Skeletal muscle tissue (tissue), 4 donors: ENCODE measurements around the gene HMGCLL1. TPM values are rescaled to one million over a fixed set of nuclear protein-coding genes. Genes with fewer than 3 reads are reported as not detected.

Experiments
- H3K27ac ChIP-seq: one replicate; pipeline ENCODE4 v1.7.0; 2013; ENCODE audit warnings: mild to moderate bottlenecking, low read depth, low read length, inconsistent platforms
- H3K27me3 ChIP-seq, 3 donors: one replicate each; pipeline ENCODE4 v1.7.0; 2013; ENCODE audit warnings: low read length in 3 of 3; ENCODE audit not compliant: control insufficient read depth in 3 of 3, insufficient read depth in 3 of 3
- H3K36me3 ChIP-seq, 3 donors: one replicate each; pipeline ENCODE4 v1.7.0; 2013; ENCODE audit warnings: low read length in 3 of 3; ENCODE audit not compliant: control insufficient read depth in 3 of 3, insufficient read depth in 3 of 3
- H3K4me1 ChIP-seq, 3 donors: one replicate each; pipeline ENCODE4 v1.7.0; 2013; ENCODE audit warnings: low read length in 3 of 3, mild to moderate bottlenecking in 3 of 3; ENCODE audit not compliant: control insufficient read depth in 3 of 3, insufficient read depth in 3 of 3
- H3K4me3 ChIP-seq, 3 donors: one replicate each; pipeline ENCODE4 v1.7.0; 2013; ENCODE audit warnings: low read length in 3 of 3
- H3K9ac ChIP-seq, 3 donors: one replicate each; pipeline ENCODE4 v1.7.0; 2013; ENCODE audit warnings: low read length in 3 of 3, mild to moderate bottlenecking in 3 of 3, moderate library complexity in 2 of 3, low read depth in 1 of 3
- H3K9me3 ChIP-seq, 3 donors: one replicate each; pipeline ENCODE4 v1.7.0; 2013; ENCODE audit warnings: low read length in 3 of 3; ENCODE audit not compliant: control insufficient read depth in 3 of 3
- total RNA-seq: library from RNA; depleted of rRNA; stranded (reverse); fragments of >200 nt; gene quantifications from one replicate; pipeline ENCODE4 v1.2.3, GENCODE V29; 2014
- donor health status: Osteomylitis.

HMGCLL1 gene
- total RNA-seq, 1 donor from 2014 or later: 9.4 TPM

GRCh38 chr6:55497694-55498093, 81.3 kb downstream of the HMGCLL1 start:
- Histone ChIP-seq H3K9me3 (no peaks in the 10 kb centered on the region), H3K36me3 (no peaks in the 10 kb centered on the region), H3K27me3 (no peaks in the 10 kb centered on the region), H3K9ac (no peak overlapping the region), H3K27ac (no peak overlapping the region), H3K4me3 (no peak overlapping the region), H3K4me1 (no peaks in the 10 kb centered on the region)

- no peaks in the 10 kb centered on the region for H3K36me3 ChIP-seq
- H3K27ac ChIP-seq: no peak overlapping the region
- no peak overlapping the region for H3K4me3 ChIP-seq
- no peak overlapping the region for H3K9ac ChIP-seq
- no peaks in the 10 kb centered on the region for H3K4me1 ChIP-seq
- no peaks in the 10 kb centered on the region for H3K9me3 ChIP-seq
- H3K27me3 ChIP-seq: no peaks in the 10 kb centered on the region
These were observed 82.8 kb downstream of the HMGCLL1 start for GRCh38 chr6:55496201-55496600.

GRCh38 chr6:55495277-55495676, 83.7 kb downstream of the HMGCLL1 start:
- H3K4me1 ChIP-seq: no peaks in the 10 kb centered on the region
- H3K9me3 ChIP-seq: no peaks in the 10 kb centered on the region
- H3K36me3 ChIP-seq: no peaks in the 10 kb centered on the region
- H3K9ac ChIP-seq: no peak overlapping the region
- no peak overlapping the region for H3K27ac ChIP-seq
- no peaks in the 10 kb centered on the region for H3K27me3 ChIP-seq
- no peak overlapping the region for H3K4me3 ChIP-seq

GRCh38 chr6:55494411-55494810, 84.6 kb downstream of the HMGCLL1 start:
- Histone ChIP-seq H3K4me3 (no peak overlapping the region), H3K9ac (no peak overlapping the region), H3K27me3 (no peaks in the 10 kb centered on the region), H3K27ac (no peak overlapping the region), H3K36me3 (no peaks in the 10 kb centered on the region), H3K4me1 (no peaks in the 10 kb centered on the region), H3K9me3 (no peaks in the 10 kb centered on the region)

- Histone ChIP-seq H3K36me3 (no peaks in the 10 kb centered on the region), H3K27me3 (no peaks in the 10 kb centered on the region), H3K4me3 (no peak overlapping the region), H3K27ac (no peak overlapping the region), H3K9me3 (no peaks in the 10 kb centered on the region), H3K4me1 (no peaks in the 10 kb centered on the region), H3K9ac (no peak overlapping the region)
These were observed 86.7 kb downstream of the HMGCLL1 start for GRCh38 chr6:55492259-55492658.

GRCh38 chr6:55490871-55491270, 88.1 kb downstream of the HMGCLL1 start:
- no peaks in the 10 kb centered on the region for H3K27me3 ChIP-seq

GRCh38 chr6:55474382-55474781, 104.6 kb downstream of the HMGCLL1 start:
- Histone ChIP-seq H3K9ac (no peak overlapping the region), H3K9me3 (no peaks in the 10 kb centered on the region), H3K4me3 (no peak overlapping the region), H3K4me1 (no peaks in the 10 kb centered on the region), H3K36me3 (no peaks in the 10 kb centered on the region), H3K27ac (no peak overlapping the region), H3K27me3 (no peaks in the 10 kb centered on the region)

More at GRCh38 chr6:55490871-55491270, 88.1 kb downstream of the HMGCLL1 start:
- Histone ChIP-seq H3K36me3 (no peaks in the 10 kb centered on the region), H3K4me3 (no peak overlapping the region), H3K27ac (no peak overlapping the region), H3K9me3 (no peaks in the 10 kb centered on the region), H3K4me1 (no peaks in the 10 kb centered on the region), H3K9ac (no peak overlapping the region)

GRCh38 chr6:55473722-55474121, 105.3 kb downstream of the HMGCLL1 start:
- no peaks in the 10 kb centered on the region for H3K4me1 ChIP-seq
- no peaks in the 10 kb centered on the region for H3K27me3 ChIP-seq
- H3K9me3 ChIP-seq: no peaks in the 10 kb centered on the region
- no peak overlapping the region for H3K9ac ChIP-seq
- no peak overlapping the region for H3K4me3 ChIP-seq
- no peak overlapping the region for H3K27ac ChIP-seq
- H3K36me3 ChIP-seq: no peaks in the 10 kb centered on the region

GRCh38 chr6:55469951-55470366, 109.0 kb downstream of the HMGCLL1 start:
- H3K9me3 ChIP-seq: no peaks in the 10 kb centered on the region
- H3K36me3 ChIP-seq: no peaks in the 10 kb centered on the region
- no peak overlapping the region for H3K4me3 ChIP-seq
- no peak overlapping the region for H3K9ac ChIP-seq
- H3K27ac ChIP-seq: no peak overlapping the region
- no peaks in the 10 kb centered on the region for H3K27me3 ChIP-seq
- H3K4me1 ChIP-seq: no peaks in the 10 kb centered on the region

- Histone ChIP-seq H3K36me3 (no peaks in the 10 kb centered on the region), H3K9me3 (no peaks in the 10 kb centered on the region), H3K27me3 (no peaks in the 10 kb centered on the region), H3K4me3 (no peak overlapping the region), H3K27ac (no peak overlapping the region), H3K9ac (no peak overlapping the region), H3K4me1 (no peaks in the 10 kb centered on the region)
These were observed 123.0 kb downstream of the HMGCLL1 start for GRCh38 chr6:55456016-55456415.

GRCh38 chr6:55450005-55450404, 129.0 kb downstream of the HMGCLL1 start:
- no peak overlapping the region for H3K27ac ChIP-seq
- H3K4me1 ChIP-seq: no peaks in the 10 kb centered on the region
- no peaks in the 10 kb centered on the region for H3K36me3 ChIP-seq
- H3K9ac ChIP-seq: no peak overlapping the region
- no peak overlapping the region for H3K4me3 ChIP-seq
- no peaks in the 10 kb centered on the region for H3K27me3 ChIP-seq
- H3K9me3 ChIP-seq: no peaks in the 10 kb centered on the region
